H1 (cell line): ENCODE measurements around the gene SERPINB13.

Experiments used
- CTCF ChIP-seq, 3 experiments: IDR thresholded peaks; 1 replicate in 2 of 3; 2 replicates in 1 of 3; pipeline versions ENCODE4 v1.5.1 to v1.6.1; 2011; ENCODE audit warnings: low read length in 3 of 3, mild to moderate bottlenecking in 3 of 3, inconsistent platforms in 2 of 3, low read depth in 1 of 3, moderate library complexity in 1 of 3; ENCODE audit not compliant: insufficient read depth in 1 of 3; ENCODE audit errors: control extremely low read depth in 1 of 3
- HDAC6 ChIP-seq: IDR thresholded peaks from one replicate; pipeline ENCODE4 v1.7.1; 2012; ENCODE audit warnings: low read depth, mild to moderate bottlenecking, inconsistent platforms, low read length, moderate library complexity
- JUND ChIP-seq: IDR thresholded peaks from 2 replicates; pipeline ENCODE4 v1.6.1; 2011; ENCODE audit warnings: mild to moderate bottlenecking, improper control_type of control experiment, low read length
- MAX ChIP-seq: IDR thresholded peaks from 2 replicates; pipeline ENCODE4 v1.6.1; 2012; ENCODE audit warnings: inconsistent platforms
- POLR2A ChIP-seq, 2 experiments: IDR thresholded peaks; 1 replicate in 1 of 2; 2 replicates in 1 of 2; pipeline ENCODE4 v1.6.1; 2011; ENCODE audit warnings: low read depth in 2 of 2, low read length in 2 of 2, mild to moderate bottlenecking in 2 of 2; ENCODE audit errors: control extremely low read depth in 1 of 2
- SIN3A ChIP-seq, 2 experiments: IDR thresholded peaks in 1 of 2; conservative IDR thresholded peaks in 1 of 2; 2 replicates each; pipeline ENCODE4 v1.6.1; 2011 to 2012; ENCODE audit warnings: low read length in 2 of 2, improper control_type of control experiment in 1 of 2, low read depth in 1 of 2, mild to moderate bottlenecking in 1 of 2
- SIRT6 ChIP-seq: IDR thresholded peaks from one replicate; pipeline ENCODE4 v1.7.1; 2012; ENCODE audit warnings: low read length, inconsistent platforms
- SP4 ChIP-seq: IDR thresholded peaks from 2 replicates; pipeline ENCODE4 v1.6.1; 2012; ENCODE audit warnings: low read length, inconsistent platforms
- SRF ChIP-seq: IDR thresholded peaks from 2 replicates; pipeline ENCODE4 v1.6.1; 2011; ENCODE audit warnings: mild to moderate bottlenecking, low read depth, low read length, moderate library complexity
- SUZ12 ChIP-seq: fragments of 200-600 bp; sonication (generic); IDR thresholded peaks from 2 replicates; pipeline ENCODE4 v1.6.1; 2012; ENCODE audit warnings: mild to moderate bottlenecking, inconsistent platforms, low read length, moderate library complexity, mixed read lengths
- TCF12 ChIP-seq: IDR thresholded peaks from 2 replicates; pipeline ENCODE4 v1.6.1; 2011; ENCODE audit warnings: low read depth, mild to moderate bottlenecking, low read length

- no peak for TF ChIP-seq TCF12
- no peak for TF ChIP-seq CTCF (IDR thresholded peaks at IDR 0.05; ENCODE audit: control extremely low read depth in 1 of 3, insufficient read depth in 1 of 3, low read depth in 1 of 3, low read length in 3 of 3)
- TF ChIP-seq MAX, result no peak
- TF ChIP-seq HDAC6, result no peak
- no peak for TF ChIP-seq SP4
- TF ChIP-seq SIN3A (conservative IDR thresholded peaks at IDR 0.05 in 1 of 2, IDR thresholded peaks at IDR 0.05 in 1 of 2; ENCODE audit: low read depth in 1 of 2, low read length in 2 of 2), result no peak
- TF ChIP-seq POLR2A (IDR thresholded peaks at IDR 0.05; ENCODE audit: control extremely low read depth in 1 of 2, low read depth in 2 of 2, low read length in 2 of 2), result no peak
- no peak for TF ChIP-seq JUND
- no peak for TF ChIP-seq SRF
- TF ChIP-seq SUZ12, result no peak
- TF ChIP-seq SIRT6, result no peak
These were observed 11.5 kb upstream of the SERPINB13 start for GRCh38 chr18:63575681-63576080.
